SK-MEL-5 (cell line): ENCODE results near the gene BTBD16. TPM values are rescaled to one million over a fixed set of nuclear protein-coding genes. Genes with fewer than 3 reads are reported as not detected.
A peak's percentile ranks its signal among the peaks of the same experiment; 100 is the strongest.

ENCODE experiments used
- DNase-seq: peaks from one replicate; pipeline ENCODE4 v3.0.0-alpha.2; 2016; ENCODE audit warnings: low read depth, low spot score
- in situ Hi-C: cut with HindIII; loops from 2 replicates; pipeline ENCODE4 v1.10.0; 2016; ENCODE audit warnings: low sequenced_read_pairs, high pct_unique_total_duplicates, low pct_unique_long_range_greater_than_20kb
- total RNA-seq: library from RNA; depleted of rRNA; stranded (reverse); fragments of >200 nt; shearing (Covaris generic); gene quantifications from 2 replicates; pipeline ENCODE4 v1.2.3, GENCODE V29; 2014

The BTBD16 gene
- total RNA-seq, 1 experiment from 2014 or later, result not detected

DNA sequence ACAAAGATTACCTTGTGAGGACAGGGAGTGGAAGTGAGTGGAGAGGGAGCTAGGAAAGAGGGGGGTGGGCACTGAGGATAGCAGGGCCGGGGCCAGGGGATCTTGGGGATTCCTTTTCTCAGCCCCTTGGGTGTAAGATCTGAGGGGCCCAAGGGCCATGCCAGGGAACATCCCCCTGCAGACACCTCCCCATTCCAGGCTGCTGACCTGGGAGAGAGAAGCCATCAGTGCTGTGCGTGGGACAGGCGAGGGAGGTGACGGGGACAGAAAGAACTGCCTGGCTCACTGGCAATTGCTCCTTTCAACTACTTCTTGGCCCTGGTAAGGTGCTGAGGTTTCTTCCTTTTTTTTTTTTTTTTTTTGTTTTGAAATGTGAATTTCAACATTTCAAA lies 12.0 kb upstream of the BTBD16 start:
- in situ Hi-C loops, result no loop called here
- DNase-seq, result no peak

DNA sequence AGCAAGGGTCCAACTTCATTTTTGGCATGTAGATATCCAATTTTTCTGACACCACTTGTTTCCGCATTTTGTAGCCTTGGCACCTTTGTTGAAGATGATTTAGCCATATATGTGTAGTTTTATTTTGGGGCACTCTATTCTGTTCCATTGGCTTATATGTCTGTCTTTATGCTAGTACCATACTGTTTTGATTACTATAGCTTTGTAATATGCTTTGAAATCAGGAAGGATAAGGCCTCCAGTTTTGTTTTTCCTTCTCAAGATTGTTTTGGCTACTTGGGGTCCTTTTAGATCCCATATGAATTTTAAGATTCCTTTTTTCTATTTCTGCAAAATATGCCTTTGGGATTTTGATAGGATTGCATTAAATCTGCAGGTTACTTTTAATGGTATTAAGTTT lies 9.5 kb upstream of the BTBD16 start:
- in situ Hi-C loops, result no loop called here
- no peak for DNase-seq

DNA sequence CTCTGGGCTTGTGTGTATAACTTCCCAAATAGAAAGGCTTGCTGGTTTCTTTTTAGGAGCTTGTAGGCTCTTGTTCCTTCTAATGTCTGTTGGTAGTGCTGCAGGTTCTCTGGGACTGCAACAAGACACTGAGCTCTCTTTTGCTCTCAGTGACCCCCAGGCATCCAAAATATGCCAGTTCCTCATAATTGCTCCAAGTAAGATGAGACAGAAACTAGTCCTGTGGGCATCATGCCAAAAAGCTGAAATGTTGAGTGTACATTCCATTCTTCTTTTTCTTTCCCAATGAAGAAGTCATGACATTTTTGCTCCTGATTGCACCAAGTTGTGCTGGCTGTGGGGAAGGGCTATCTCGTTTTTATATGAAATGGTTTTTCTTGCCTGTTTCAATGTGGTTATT lies 7.1 kb upstream of the BTBD16 start:
- in situ Hi-C loops, result no loop called here
- DNase-seq, result no peak

DNA sequence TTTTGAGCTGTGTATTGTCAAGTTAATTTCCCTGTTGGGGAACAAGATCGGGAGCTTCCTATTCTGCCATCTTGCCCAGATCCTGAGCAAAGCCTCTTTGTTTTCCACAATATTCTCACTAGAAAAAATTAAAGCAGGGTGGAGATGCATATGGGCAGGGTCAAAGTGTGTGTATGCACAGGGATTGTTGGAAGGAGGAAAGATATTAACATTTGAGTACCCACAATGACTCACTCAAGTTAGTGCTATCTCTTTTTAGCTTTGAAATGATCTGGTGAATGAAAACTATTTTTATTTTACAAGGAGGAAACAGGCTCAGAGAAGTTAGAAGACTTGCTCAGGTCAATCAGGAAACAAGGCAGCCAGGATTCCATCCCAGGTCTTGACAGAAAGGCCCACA lies 6.7 kb upstream of the BTBD16 start:
- in situ Hi-C loops, result no loop called here
- no peak for DNase-seq

DNA sequence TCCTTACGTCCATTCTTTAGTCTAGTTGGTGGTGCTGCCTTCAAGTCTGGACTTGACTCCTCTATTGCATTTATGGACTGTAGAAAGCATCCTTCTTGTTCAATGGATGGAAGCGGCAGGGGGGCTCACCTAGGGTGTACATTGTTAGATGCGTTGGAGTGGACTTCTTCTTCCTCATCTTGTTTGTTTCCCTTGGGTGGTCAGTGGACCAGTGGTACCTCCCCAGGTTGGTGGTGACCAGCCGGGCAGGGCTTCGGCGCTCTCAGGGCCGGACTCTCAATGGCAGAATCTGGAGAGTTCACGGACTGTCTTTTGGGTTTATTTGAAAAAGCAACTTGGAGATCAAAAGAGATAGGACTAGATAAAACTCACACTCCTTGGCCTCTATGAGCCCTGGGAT lies 6.2 kb upstream of the BTBD16 start:
- no peak for DNase-seq
- in situ Hi-C loops, result no loop called here

DNA sequence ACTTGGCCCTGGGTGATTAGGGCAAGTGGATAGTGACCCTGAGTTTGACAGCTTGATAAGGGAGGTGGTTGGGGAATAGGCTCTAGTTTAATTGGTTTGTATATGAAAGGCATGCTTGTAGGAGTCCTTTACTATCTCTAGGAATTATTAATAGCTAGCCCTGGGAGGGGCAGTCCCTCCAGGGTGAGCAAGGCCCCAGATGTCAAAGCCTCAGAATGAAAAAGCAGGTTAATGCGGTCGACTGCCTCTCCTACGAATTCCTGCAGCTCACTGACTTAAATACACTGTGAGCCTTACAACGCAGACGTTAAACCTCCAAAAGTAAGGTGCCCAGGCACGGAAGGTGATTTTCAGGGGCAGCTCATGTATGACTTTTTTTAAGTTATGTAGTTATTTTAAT lies 5.2 kb upstream of the BTBD16 start:
- no peak for DNase-seq
- in situ Hi-C loops, result no loop called here

DNA sequence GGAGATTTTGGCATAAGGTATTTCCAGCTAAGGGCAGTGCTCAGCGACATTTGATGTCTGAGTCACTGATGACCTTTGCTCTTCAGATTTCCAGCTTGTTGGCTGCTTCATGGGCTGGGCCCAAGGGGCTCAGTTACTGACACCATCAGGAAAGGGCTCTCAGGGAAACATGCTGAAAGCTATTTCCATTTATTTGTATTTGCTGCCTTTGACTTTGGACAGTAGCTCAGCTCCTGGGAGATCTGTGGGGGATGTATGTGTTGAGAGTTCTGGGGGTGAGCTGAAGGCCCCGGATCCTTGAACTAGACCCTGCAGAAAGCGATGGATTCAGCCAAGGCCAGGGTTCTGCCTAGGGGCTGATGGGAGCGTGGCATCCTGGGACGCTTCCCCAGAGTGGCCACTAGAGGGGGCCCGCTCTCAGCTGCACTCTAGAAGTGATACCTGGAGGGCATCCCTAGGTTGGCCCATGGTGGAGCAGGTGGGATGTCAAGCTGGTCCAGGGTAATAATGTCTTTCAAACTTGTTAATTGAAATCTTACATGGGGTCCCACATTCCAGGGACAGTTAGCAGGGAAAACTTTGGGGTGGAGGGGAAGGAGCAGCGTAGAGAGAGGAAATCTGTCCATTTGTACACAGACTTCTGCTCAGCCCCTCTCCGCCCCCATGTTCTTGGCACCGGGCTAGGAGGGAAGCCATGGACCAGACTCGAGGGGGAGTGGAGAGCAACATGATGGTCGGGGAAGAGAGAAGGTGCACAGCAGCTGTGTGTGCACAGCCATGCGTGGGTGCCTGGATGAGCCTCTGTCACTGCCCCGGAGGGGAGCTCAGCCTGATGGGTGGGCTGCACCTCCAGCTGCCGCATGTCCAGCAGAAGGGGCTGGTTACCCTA lies 3.0 kb upstream of the BTBD16 start:
- in situ Hi-C loops, result no loop called here
- DNase-seq, result peak; percentile 52

DNA sequence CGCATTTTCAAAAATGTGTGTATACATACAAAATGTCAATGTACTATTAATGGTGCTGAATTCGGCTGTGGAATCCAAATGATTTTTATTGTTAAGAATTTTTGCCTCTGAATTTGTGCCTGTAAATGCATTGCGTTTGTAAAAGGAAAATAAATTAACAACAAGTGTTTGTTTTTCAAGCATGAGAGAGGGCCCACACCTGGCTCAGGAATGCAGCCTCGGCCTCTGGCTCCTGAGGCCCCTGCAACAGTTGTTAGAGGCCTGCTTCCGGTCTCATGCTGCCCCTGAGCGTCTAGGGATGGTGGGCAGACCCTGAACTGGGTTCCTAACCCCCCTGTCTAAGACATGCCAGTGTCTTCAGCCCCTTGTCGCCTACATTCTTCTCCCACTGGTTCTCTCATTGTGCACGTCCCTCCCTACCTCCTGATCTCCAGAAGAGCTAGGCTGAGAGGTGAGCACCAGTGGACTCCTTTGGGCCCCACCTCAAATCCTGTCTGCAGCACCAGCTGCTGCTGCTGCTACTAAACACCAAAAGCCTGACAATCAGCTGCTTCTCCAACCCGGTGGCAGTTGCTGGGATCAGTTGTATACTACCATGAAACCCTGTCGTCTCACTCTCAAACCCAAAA lies 1.9 kb upstream of the BTBD16 start:
- DNase-seq, result no peak
- in situ Hi-C loops, result no loop called here

DNA sequence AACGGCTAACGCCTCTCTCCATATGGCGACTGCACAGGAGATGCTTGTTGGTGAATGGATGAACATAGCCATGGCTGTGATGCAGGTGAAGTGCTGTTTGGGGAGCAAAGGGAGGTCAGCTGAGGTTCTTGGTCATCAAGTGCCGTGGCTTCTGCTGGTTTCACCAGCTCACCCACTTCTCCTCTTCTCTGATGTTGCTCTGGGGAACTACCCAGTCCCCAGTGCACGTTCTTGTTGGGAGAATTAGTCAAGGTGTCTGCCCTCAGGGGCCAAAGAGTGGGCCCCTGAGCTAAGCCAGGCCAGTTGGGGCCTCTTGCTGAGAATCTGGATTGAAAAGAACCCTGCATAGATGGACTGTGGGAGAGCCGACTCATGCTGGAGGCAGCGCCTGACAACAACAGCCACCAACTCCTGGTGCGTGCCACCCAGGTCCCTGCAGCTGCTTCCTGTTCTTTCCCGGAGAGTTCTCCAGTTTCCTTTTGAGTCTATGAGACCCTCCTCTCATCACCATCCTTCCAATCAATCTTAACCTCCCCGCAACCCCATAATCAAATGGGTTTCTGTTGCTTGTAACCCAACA lies 3.0 kb downstream of the BTBD16 start:
- in situ Hi-C loops, result no loop called here

DNA sequence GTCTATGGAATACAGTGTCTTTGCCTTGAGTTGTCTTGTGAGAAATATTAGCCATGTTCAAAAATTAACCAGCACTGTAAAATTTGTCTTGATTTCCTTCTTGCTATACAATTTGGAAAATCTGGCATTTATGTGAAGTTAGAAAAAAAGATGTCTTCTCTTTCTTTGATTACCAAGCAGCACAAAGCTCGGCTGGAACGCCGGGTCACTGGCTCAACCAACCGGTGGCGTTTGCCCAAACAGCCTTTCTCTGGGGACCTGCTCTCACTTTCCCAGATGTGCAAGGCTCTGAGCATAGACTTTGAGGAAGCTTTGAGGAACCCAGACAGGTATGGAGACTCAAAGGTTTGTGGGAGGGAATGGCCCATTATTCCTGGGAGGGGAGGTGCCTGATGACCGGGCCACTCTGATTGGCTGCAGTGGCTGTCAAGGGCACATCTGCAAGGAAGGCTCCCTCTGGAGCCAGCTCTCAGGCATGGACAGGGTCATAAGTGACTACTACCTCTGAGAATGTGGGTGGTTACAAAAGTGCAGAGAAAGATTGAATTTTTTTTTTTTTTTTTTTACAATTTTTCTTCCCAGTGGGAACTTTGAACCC lies 5.6 kb downstream of the BTBD16 start:
- in situ Hi-C loops, result no loop called here
- peak; percentile 34 for DNase-seq

More for the DNA sequence above, 3.0 kb downstream of the BTBD16 start:
- no peak for DNase-seq

DNA sequence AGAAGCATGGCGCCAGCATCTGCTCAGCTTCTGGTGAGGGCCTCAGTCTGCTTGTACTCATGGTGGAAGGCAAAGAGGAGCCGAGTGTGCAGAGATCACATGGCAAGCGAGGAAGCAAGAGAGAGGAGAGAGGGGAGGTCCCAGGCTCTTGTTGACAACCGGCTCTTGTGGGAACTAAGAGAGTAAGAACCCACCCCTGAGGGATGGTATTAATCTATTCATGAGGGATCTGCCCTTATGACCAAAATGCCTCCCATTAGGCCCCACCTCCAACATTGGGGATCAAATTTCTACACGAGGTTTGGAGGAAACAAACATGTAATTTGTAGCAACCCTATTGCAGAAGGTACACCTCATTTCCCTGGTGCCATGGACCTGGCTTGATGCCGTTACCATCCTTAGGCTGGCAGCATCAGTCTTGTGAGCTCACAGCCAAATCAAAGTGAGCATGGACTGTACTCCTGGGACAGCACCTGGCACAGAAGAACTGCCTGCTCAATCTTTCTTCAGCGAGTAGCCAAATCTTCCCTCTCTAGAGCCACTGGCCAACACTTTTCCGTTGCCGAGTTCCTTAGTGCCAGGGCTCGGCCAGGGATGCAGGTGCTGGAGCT lies 6.5 kb downstream of the BTBD16 start:
- in situ Hi-C loops, result no loop called here
- no peak for DNase-seq

DNA sequence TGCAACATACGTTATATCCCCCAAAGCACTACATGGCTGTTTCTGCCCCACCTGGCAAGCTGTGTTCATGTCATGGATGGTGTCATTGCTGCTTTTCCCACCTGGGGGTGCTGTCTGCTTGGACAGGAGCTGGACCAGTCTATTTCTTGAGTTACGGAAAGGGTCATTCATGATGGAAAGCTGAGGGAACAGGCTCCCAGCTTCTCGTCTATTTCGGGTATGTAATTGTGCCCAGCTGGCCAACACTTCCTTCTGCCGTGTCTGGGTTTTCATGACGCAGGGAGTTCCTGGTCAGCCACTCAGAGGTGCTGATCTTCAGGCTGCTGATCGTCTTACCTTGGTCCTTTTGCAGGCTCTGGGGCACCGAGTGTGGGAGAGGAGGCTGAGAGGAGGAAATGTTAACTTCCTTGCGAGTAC lies 8.6 kb downstream of the BTBD16 start:
- peak; percentile 70 for DNase-seq

DNA sequence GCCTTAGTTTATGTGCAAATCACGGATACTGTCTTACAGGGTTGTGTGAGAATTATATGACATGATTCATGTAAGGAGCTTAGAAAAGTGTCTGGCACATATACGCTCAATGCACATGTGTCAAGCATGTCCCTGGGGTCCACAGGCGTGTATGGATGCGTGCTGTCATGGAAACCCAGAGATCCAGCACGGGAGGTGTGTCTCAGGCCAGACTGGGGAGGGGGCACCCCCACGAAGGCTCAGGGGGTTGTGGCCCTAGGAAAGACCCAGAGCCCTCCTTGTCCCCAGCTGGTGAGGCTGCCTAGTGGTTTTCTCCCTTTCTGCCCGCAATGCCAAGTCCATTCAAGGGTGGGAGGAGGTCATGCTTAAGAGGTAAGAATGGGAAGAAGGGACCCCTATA lies 9.1 kb downstream of the BTBD16 start:
- DNase-seq, result no peak
- in situ Hi-C loops, result no loop called here

More for the DNA sequence above, 8.6 kb downstream of the BTBD16 start:
- in situ Hi-C loops, result no loop called here

DNA sequence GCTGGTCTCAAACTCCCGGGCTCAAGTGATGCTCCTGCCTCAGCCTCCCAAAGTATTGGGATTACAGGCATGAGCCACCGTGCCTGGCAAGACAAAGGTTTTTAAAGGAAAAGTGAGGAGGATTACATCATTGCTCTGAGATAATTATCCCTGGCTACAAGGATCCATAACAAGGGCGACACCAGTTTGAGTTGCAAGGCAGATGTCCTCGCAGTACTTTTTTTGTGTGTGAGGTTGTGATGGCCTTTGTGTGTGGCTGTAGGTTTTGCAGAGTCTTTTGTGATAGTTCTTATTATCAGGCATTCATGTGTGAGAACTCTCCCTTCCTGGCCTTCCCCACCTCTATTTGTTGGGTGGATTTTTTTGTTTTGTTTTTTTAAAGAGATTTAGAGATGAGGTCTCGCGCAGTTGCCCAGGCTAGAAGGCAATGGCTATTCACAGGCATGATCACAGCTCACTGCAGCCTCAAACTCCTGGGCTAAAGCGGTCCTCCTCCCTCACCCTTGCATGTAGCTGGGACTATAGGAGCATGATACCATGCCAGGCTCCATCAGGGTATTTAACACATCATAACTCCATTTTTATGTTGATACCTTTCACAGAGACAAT lies 10.0 kb downstream of the BTBD16 start:
- in situ Hi-C loops, result no loop called here
- DNase-seq, result no peak

DNA sequence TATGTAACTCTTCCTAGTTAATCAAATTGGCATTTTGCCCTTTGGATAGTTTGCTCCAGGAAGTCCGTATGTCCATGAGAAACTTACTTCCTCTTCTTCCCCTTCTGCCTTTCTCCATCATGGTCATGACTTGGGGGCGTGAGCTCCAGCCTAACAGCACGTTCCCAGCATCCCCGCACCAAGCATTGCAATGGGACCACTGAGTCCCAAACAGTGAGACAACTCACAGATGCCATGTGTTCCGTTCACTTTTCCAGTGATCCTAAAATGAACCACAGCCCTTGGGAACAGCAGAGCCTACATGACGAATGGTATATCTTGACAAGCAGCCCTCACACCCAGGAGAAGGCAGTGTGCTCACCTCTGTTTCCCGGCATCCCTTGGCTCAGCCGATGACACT lies 10.7 kb downstream of the BTBD16 start:
- in situ Hi-C loops, result no loop called here
- no peak for DNase-seq

DNA sequence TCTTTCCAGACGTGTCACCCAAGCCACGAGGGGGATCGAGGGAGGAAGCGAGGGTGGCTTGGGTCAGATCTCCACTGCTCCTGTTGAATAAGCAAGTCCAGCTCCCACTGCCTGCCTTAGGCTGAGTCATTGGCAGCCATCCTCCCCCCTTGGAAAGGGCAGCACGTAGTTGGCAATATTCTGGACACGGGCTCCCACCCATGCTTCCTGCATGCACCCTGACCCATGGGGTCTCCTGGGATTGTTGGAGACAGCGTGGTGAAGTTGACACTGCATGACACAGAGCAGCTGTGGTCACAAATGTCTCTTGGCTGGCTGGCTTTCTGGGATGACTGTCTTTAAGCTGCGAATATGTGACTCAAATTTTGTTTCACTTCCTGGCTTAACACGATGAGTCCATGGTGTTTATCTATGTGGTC lies 11.2 kb downstream of the BTBD16 start:
- DNase-seq, result no peak
- in situ Hi-C loops, result no loop called here

DNA sequence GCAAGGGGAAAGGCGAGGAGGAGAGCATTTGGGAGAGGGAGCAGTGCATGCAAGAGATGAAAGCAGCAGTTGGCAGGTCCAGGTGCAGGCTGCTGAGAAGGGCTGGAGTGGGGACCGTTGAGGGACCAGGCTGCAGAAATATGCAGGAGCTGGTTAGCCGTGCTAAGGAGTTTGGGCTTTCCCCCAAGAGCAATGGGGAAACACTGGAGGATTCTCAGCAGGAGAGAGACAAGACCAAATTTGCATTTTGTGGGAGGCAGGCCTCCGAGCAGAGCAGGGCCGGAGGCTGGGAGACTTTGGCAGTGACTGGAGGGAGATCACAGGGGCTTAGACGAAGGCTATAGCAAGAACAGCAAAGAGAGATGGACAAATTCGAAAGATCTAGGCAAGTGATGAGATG lies 11.8 kb downstream of the BTBD16 start:
- in situ Hi-C loops, result no loop called here
- no peak for DNase-seq
